Ramos (cell line): ENCODE measurements around the gene TPI1.

Experiments used
- in situ Hi-C: fragments of 300-500 bp; cut with MboI; formaldehyde crosslinking; loops from one replicate; pipeline ENCODE4 v1.14.3; 2022; ENCODE audit warnings: low sequenced_read_pairs; ENCODE audit not compliant: unreplicated experiment

The TPI1 gene

GRCh38 chr12:6843118-6843902 is 24.0 kb upstream of the TPI1 start:
- in situ Hi-C loops = no loop called here

GRCh38 chr12:6845395-6845794 is 21.9 kb upstream of the TPI1 start:
- in situ Hi-C loops = no loop called here

- in situ Hi-C loops = no loop called here
Measured at GRCh38 chr12:6846316-6846869, 20.9 kb upstream of the TPI1 start.

GRCh38 chr12:6847676-6848075 is 19.7 kb upstream of the TPI1 start:
- in situ Hi-C loops = no loop called here

GRCh38 chr12:6849427-6849826 is 17.9 kb upstream of the TPI1 start:
- in situ Hi-C loops = no loop called here

GRCh38 chr12:6849976-6850560 is 17.3 kb upstream of the TPI1 start:
- in situ Hi-C loops = no loop called here

GRCh38 chr12:6850796-6851152 is 16.6 kb upstream of the TPI1 start:
- in situ Hi-C loops = no loop called here

- in situ Hi-C loops = no loop called here
Measured at GRCh38 chr12:6851153-6851920, 16.0 kb upstream of the TPI1 start, which contains the start of gene CDCA3. Gene CDCA3, minus strand, starts transcription at chr12:6851286. Its CDS starts 334 bp downstream, at chr12:6850952.

GRCh38 chr12:6851921-6852650 is 15.2 kb upstream of the TPI1 start, which contains the start of gene USP5:
Gene USP5, plus strand, starts transcription at chr12:6852150. Its CDS starts 30 bp downstream, at chr12:6852180.
- in situ Hi-C loops = no loop called here

GRCh38 chr12:6852651-6853354 is 14.5 kb upstream of the TPI1 start:
- in situ Hi-C loops = no loop called here

GRCh38 chr12:6853626-6854025 is 13.7 kb upstream of the TPI1 start:
- in situ Hi-C loops = no loop called here

GRCh38 chr12:6854036-6854435 is 13.3 kb upstream of the TPI1 start:
- in situ Hi-C loops = no loop called here

- in situ Hi-C loops = no loop called here
Measured at GRCh38 chr12:6855322-6855721, 12.0 kb upstream of the TPI1 start.

- in situ Hi-C loops = no loop called here
Measured at GRCh38 chr12:6858799-6859198, 8.5 kb upstream of the TPI1 start.

GRCh38 chr12:6860116-6860515 is 7.2 kb upstream of the TPI1 start:
- in situ Hi-C loops = no loop called here

GRCh38 chr12:6860942-6861341 is 6.4 kb upstream of the TPI1 start:
- in situ Hi-C loops = no loop called here

GRCh38 chr12:6861391-6861790 is 5.9 kb upstream of the TPI1 start:
- in situ Hi-C loops = no loop called here

GRCh38 chr12:6863033-6863432 is 4.3 kb upstream of the TPI1 start:
- in situ Hi-C loops = no loop called here

- in situ Hi-C loops = no loop called here
Measured at GRCh38 chr12:6863586-6864321, 3.6 kb upstream of the TPI1 start.
